ENCODE measurements around the gene TBK1. TPM values are rescaled to one million over a fixed set of nuclear protein-coding genes. Genes with fewer than 3 reads are reported as not detected.

Gene TBK1
- total RNA-seq, 1 experiment from 2014 or later, result 33.8 TPM

DNA sequence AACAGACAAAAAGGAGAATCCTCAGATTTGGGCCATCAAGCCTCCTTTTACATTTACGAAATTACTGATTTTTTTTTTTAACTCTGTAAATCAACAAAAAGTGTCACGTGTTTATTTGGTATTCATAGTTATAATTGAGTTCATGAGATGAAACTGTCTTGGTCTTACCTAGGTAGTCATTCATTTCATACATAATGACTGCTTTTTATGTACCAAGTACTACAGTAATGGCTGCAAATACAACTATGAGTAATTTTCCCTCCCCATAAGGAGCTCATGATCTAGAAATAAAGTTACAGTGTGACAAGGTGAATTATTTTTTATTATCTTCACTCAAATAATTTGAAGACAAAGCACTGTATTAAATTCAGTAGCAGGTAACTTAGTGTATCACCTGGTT is 6.4 kb upstream of the TBK1 start:
- H3K4me1 ChIP-seq (ENCODE audit: insufficient read depth, low read length, poor library complexity, severe bottlenecking), result no peaks in the 10 kb centered on the region
- no peaks in the 10 kb centered on the region for H3K9me3 ChIP-seq (ENCODE audit: low read depth, low read length, poor library complexity, severe bottlenecking)
- intact Hi-C loops (cut with micrococcal nuclease; ENCODE audit: unreplicated experiment), result loop anchor here (5.0 kb wide), 1 partner anchor 33 kb away; no protein-coding TSS in a partner anchor
- H3K36me3 ChIP-seq (ENCODE audit: insufficient read depth, low read length, poor library complexity, severe bottlenecking), result peaks cover 94% of the 10 kb centered on the region
- H3K27me3 ChIP-seq (replicated peaks; ENCODE audit: insufficient read depth, low read depth, low read length, poor library complexity), result no peaks in the 10 kb centered on the region
- TF ChIP-seq, protein P1, sequence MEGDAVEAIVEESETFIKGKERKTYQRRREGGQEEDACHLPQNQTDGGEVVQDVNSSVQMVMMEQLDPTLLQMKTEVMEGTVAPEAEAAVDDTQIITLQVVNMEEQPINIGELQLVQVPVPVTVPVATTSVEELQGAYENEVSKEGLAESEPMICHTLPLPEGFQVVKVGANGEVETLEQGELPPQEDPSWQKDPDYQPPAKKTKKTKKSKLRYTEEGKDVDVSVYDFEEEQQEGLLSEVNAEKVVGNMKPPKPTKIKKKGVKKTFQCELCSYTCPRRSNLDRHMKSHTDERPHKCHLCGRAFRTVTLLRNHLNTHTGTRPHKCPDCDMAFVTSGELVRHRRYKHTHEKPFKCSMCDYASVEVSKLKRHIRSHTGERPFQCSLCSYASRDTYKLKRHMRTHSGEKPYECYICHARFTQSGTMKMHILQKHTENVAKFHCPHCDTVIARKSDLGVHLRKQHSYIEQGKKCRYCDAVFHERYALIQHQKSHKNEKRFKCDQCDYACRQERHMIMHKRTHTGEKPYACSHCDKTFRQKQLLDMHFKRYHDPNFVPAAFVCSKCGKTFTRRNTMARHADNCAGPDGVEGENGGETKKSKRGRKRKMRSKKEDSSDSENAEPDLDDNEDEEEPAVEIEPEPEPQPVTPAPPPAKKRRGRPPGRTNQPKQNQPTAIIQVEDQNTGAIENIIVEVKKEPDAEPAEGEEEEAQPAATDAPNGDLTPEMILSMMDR (conservative IDR thresholded peaks at IDR 0.05; ENCODE audit: low read depth, low read length), result no peak
- TF ChIP-seq EZH2 (IDR thresholded peaks at IDR 0.05; ENCODE audit: borderline replicate concordance, low read depth, low read length, poor library complexity, severe bottlenecking), result no peak
- ChIA-PET POLR2A (ENCODE audit: low non-redundant PET) (no interaction called here), CTCF (no interaction called here)
- no TSS peak for BruUV-seq (replicated peaks)
- DNase-seq (ENCODE audit: low spot score), result no peak
- H3K4me3 ChIP-seq (ENCODE audit: low read depth, low read length, poor library complexity, severe bottlenecking), result no peak overlapping the region
- H3K27ac ChIP-seq (ENCODE audit: low read depth, low read length, poor library complexity, severe bottlenecking), result no peak overlapping the region

- H3K4me1 ChIP-seq (ENCODE audit: insufficient read depth, low read length, poor library complexity, severe bottlenecking), result no peaks in the 10 kb centered on the region
- no TSS peak for BruUV-seq (replicated peaks)
- no peak overlapping the region for H3K4me3 ChIP-seq (ENCODE audit: low read depth, low read length, poor library complexity, severe bottlenecking)
- intact Hi-C loops (cut with micrococcal nuclease; ENCODE audit: unreplicated experiment), result loop anchor here (5.0 kb wide), 1 partner anchor 34 kb away; no protein-coding TSS in a partner anchor
- H3K27ac ChIP-seq (ENCODE audit: low read depth, low read length, poor library complexity, severe bottlenecking), result no peak overlapping the region
- TF ChIP-seq, protein P1 (conservative IDR thresholded peaks at IDR 0.05; ENCODE audit: low read depth, low read length), result no peak
- no peak for TF ChIP-seq EZH2 (IDR thresholded peaks at IDR 0.05; ENCODE audit: borderline replicate concordance, low read depth, low read length, poor library complexity, severe bottlenecking)
- no peaks in the 10 kb centered on the region for H3K9me3 ChIP-seq (ENCODE audit: low read depth, low read length, poor library complexity, severe bottlenecking)
- ChIA-PET POLR2A (ENCODE audit: low non-redundant PET) (no interaction called here), CTCF (no interaction called here)
- no peaks in the 10 kb centered on the region for H3K27me3 ChIP-seq (replicated peaks; ENCODE audit: insufficient read depth, low read depth, low read length, poor library complexity)
- H3K36me3 ChIP-seq (ENCODE audit: insufficient read depth, low read length, poor library complexity, severe bottlenecking), result peaks cover 86% of the 10 kb centered on the region
- DNase-seq (ENCODE audit: low spot score), result no peak
These were observed 5.6 kb upstream of the TBK1 start for GRCh38 chr12:64446295-64446694.

- Histone ChIP-seq H3K9me3 (ENCODE audit: low read depth, low read length, poor library complexity, severe bottlenecking) (no peaks in the 10 kb centered on the region), H3K36me3 (ENCODE audit: insufficient read depth, low read length, poor library complexity, severe bottlenecking) (peaks cover 49% of the 10 kb centered on the region), H3K27ac (ENCODE audit: low read depth, low read length, poor library complexity, severe bottlenecking) (no peak overlapping the region), H3K27me3 (replicated peaks; ENCODE audit: insufficient read depth, low read depth, low read length, poor library complexity) (no peaks in the 10 kb centered on the region), H3K4me3 (ENCODE audit: low read depth, low read length, poor library complexity, severe bottlenecking) (no peak overlapping the region), H3K4me1 (ENCODE audit: insufficient read depth, low read length, poor library complexity, severe bottlenecking) (peaks cover 9% of the 10 kb centered on the region)
- no peak for DNase-seq (ENCODE audit: low spot score)
- ChIA-PET POLR2A (ENCODE audit: low non-redundant PET) (no interaction called here), CTCF (no interaction called here)
- no TSS peak for BruUV-seq (replicated peaks)
- TF ChIP-seq EZH2 (IDR thresholded peaks at IDR 0.05; ENCODE audit: borderline replicate concordance, low read depth, low read length, poor library complexity, severe bottlenecking), result no peak
- TF ChIP-seq, protein P1 (conservative IDR thresholded peaks at IDR 0.05; ENCODE audit: low read depth, low read length), result no peak
- intact Hi-C loops (cut with micrococcal nuclease; ENCODE audit: unreplicated experiment), result loop anchor here (10.0 kb wide), 1 partner anchor 245 kb away; no protein-coding TSS in a partner anchor
These were observed 1.8 kb upstream of the TBK1 start for GRCh38 chr12:64450057-64450640.
